ENCODE results near the gene LGALS14. TPM values are rescaled to one million over a fixed set of nuclear protein-coding genes. Genes with fewer than 3 reads are reported as not detected.
"Not testable (repeated sequence)": the region's sequence is repeated elsewhere in the genome, so short reads cannot be mapped to it uniquely, and the experiment has no call there.

Gene LGALS14
- total RNA-seq, 2 donors from 2014 or later = not detected

DNA sequence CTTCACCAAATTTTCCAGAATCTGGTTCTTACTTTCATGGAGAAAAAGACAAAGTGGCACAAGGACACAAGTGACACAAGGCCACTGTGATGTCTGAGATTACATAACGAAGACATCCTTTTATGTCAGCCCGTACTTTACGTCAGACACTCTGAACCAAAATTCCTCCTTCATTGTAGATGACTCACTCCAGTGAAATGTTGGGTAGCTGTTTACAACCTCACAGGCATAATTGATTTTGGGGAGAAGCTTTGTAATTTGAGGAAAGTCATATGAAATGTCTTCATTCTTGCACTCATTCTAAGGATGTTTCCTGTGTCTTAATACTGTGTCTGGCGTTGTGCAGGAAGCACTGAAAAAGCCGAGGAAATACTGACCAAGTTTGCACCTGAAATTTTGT is 20.0 kb upstream of the LGALS14 start:
- TF ChIP-seq, protein P1, sequence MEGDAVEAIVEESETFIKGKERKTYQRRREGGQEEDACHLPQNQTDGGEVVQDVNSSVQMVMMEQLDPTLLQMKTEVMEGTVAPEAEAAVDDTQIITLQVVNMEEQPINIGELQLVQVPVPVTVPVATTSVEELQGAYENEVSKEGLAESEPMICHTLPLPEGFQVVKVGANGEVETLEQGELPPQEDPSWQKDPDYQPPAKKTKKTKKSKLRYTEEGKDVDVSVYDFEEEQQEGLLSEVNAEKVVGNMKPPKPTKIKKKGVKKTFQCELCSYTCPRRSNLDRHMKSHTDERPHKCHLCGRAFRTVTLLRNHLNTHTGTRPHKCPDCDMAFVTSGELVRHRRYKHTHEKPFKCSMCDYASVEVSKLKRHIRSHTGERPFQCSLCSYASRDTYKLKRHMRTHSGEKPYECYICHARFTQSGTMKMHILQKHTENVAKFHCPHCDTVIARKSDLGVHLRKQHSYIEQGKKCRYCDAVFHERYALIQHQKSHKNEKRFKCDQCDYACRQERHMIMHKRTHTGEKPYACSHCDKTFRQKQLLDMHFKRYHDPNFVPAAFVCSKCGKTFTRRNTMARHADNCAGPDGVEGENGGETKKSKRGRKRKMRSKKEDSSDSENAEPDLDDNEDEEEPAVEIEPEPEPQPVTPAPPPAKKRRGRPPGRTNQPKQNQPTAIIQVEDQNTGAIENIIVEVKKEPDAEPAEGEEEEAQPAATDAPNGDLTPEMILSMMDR (IDR thresholded peaks at IDR 0.05) = no peak
- ATAC-seq (ENCODE audit: insufficient number of reproducible peaks, low FRiP score, low read depth) (no peak), DNase-seq (ENCODE audit: low spot score) (no peak)
- no peaks in the 10 kb centered on the region for H3K9me3 ChIP-seq
- no peak overlapping the region for H3K4me3 ChIP-seq
- H3K4me1 ChIP-seq (ENCODE audit: control insufficient read depth in 1 of 2, low read depth in 2 of 2) = peaks cover 0 to 1% of the 10 kb centered on the region in 2 donors
- H3K27me3 ChIP-seq (replicated peaks; ENCODE audit: insufficient read depth) = no peaks in the 10 kb centered on the region
- H3K27ac ChIP-seq = no peak overlapping the region
- H3K36me3 ChIP-seq = no peaks in the 10 kb centered on the region

DNA sequence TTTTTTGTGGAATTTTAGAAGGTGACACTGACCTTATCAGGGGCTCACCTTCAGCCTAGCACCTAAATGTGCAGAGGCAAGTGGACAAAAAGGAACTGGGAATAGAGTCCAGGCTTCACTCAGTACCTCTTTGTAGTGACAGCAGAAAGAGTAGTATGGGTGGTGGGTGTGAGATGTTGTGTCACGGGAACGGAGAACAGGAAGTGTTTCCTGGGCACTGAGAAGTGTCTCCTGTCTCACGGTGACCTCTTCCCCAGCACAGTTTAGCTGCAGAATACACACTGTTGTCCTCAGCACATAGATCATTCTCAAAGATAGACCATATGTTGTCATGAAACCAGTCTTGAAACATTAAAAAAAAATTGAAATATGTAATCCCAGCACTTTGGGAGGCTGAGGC is 17.5 kb upstream of the LGALS14 start:
- H3K27ac ChIP-seq = no peak overlapping the region
- no peaks in the 10 kb centered on the region for H3K4me1 ChIP-seq (ENCODE audit: control insufficient read depth in 1 of 2, low read depth in 2 of 2)
- DNase-seq (ENCODE audit: low spot score) = no peak
- H3K36me3 ChIP-seq = no peaks in the 10 kb centered on the region
- TF ChIP-seq, protein P1 (IDR thresholded peaks at IDR 0.05) = no peak
- no peak for ATAC-seq (ENCODE audit: insufficient number of reproducible peaks, low FRiP score, low read depth)
- H3K4me3 ChIP-seq = no peak overlapping the region
- H3K9me3 ChIP-seq = no peaks in the 10 kb centered on the region
- no peaks in the 10 kb centered on the region for H3K27me3 ChIP-seq (replicated peaks; ENCODE audit: insufficient read depth)

DNA sequence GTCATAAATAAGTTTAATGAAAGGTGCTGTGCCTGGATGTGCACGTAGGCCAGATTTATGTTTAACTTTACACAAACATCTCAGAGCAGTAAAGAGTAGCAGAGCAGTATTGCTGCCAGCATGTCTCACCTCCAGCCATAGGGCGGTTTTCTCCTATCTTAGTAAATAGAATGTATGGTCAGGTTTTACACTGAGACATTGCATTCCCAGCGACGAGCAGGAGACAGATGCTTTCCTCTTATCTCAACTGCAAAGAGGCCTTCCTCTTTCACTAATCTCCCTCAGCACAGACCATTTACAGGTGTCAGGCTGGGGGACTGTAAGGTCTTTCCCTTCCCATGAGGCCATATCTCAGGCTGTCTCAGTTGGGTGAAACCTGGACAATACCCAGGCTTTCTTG is 15.6 kb upstream of the LGALS14 start:
- not testable (repeated sequence) for H3K27me3 ChIP-seq (replicated peaks; ENCODE audit: insufficient read depth); H3K36me3 ChIP-seq; H3K27ac ChIP-seq; H3K9me3 ChIP-seq; DNase-seq (ENCODE audit: low spot score); H3K4me1 ChIP-seq (ENCODE audit: control insufficient read depth in 1 of 2, low read depth in 2 of 2); H3K4me3 ChIP-seq; ATAC-seq (ENCODE audit: insufficient number of reproducible peaks, low FRiP score, low read depth)

DNA sequence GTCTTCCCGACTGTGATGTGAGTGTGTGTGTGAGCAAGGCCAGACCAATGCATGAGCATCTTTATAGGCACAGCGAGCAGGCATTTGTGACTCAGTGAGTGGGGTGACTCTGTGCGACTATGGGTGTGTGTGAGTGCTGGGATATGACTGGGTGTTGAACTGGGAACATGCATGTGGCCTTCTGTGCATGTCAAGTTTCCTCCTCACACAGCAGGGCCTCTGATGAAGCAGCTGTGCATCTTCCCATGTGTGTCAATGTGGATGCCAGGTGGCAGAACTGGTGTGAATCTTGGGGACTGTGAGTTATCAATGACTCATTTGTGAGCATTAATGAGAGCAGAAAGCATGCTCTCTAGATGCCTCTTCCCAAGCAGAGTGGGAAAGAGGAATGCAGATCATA is 12.1 kb upstream of the LGALS14 start:
- Histone ChIP-seq H3K4me1 (ENCODE audit: control insufficient read depth in 1 of 2, low read depth in 2 of 2) (no peaks in the 10 kb centered on the region), H3K27me3 (replicated peaks; ENCODE audit: insufficient read depth) (no peaks in the 10 kb centered on the region), H3K27ac (no peak overlapping the region), H3K36me3 (no peaks in the 10 kb centered on the region), H3K4me3 (no peak overlapping the region), H3K9me3 (no peaks in the 10 kb centered on the region)
- ATAC-seq (ENCODE audit: insufficient number of reproducible peaks, low FRiP score, low read depth) (no peak), DNase-seq (ENCODE audit: low spot score) (no peak)
- TF ChIP-seq, protein P1 (IDR thresholded peaks at IDR 0.05) = no peak

DNA sequence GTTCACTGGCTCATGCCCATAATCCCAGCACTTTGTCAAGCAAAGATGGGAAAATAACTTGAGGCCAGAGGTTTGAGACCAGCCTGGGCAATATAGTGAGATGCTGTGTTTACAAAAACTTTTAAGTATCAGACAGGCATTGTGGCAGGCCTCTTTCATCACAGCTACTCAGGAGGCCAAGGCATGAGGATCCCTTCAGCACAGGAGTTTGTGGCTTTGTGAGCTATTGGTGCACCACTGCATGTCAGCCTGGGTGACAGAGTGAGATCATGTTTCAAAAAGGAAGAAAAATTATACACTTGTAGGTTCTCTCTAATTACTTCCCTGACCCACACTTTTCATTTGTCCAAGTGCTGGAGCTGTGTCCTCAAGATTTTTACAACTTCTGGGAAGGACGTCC is 11.5 kb upstream of the LGALS14 start:
- DNase-seq (ENCODE audit: low spot score) (no peak), ATAC-seq (ENCODE audit: insufficient number of reproducible peaks, low FRiP score, low read depth) (no peak)
- no peaks in the 10 kb centered on the region for H3K27me3 ChIP-seq (replicated peaks; ENCODE audit: insufficient read depth)
- no peaks in the 10 kb centered on the region for H3K36me3 ChIP-seq
- no peak overlapping the region for H3K27ac ChIP-seq
- H3K4me1 ChIP-seq (ENCODE audit: control insufficient read depth in 1 of 2, low read depth in 2 of 2) = no peaks in the 10 kb centered on the region
- H3K9me3 ChIP-seq = no peaks in the 10 kb centered on the region
- no peak overlapping the region for H3K4me3 ChIP-seq
- TF ChIP-seq, protein P1 (IDR thresholded peaks at IDR 0.05) = no peak

DNA sequence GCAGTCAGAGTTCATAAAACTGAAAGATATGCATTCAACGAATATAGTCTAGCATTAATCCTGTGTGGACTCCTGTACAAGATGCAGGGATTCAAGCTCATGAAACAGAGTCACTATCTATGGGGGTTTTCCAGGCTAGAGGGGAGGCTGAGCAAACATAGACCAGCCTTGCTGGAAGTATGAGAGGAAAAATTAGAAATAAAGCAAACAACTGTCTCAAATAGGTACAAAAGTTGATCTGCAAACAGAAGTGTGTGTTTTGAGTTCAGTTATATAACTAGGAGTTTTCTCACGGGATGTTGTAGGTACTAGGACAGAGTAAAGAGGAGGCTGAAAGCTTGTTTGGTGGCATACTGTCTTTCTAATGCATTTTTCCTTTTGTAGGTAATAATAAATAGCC is 8.5 kb upstream of the LGALS14 start:
- ATAC-seq (ENCODE audit: insufficient number of reproducible peaks, low FRiP score, low read depth) (no peak), DNase-seq (ENCODE audit: low spot score) (no peak)
- Histone ChIP-seq H3K36me3 (no peaks in the 10 kb centered on the region), H3K9me3 (no peaks in the 10 kb centered on the region), H3K27ac (no peak overlapping the region), H3K4me1 (ENCODE audit: control insufficient read depth in 1 of 2, low read depth in 2 of 2) (no peaks in the 10 kb centered on the region), H3K4me3 (no peak overlapping the region), H3K27me3 (replicated peaks; ENCODE audit: insufficient read depth) (no peaks in the 10 kb centered on the region)
- TF ChIP-seq, protein P1 (IDR thresholded peaks at IDR 0.05) = no peak

Measured in thoracic aorta (tissue), 2 donors.